GM12874 (cell line): ENCODE results near the gene ATCAY.

Experiments used
- CTCF ChIP-seq: IDR thresholded peaks from 2 replicates; pipeline ENCODE4 v1.5.1; 2011; ENCODE audit warnings: low read depth, mild to moderate bottlenecking, control low read depth, low read length, moderate library complexity; ENCODE audit not compliant: insufficient read depth

ATCAY gene

GRCh38 chr19:3836887-3837286, 43.6 kb upstream of the ATCAY start:
- TF ChIP-seq CTCF: no peak

DNA sequence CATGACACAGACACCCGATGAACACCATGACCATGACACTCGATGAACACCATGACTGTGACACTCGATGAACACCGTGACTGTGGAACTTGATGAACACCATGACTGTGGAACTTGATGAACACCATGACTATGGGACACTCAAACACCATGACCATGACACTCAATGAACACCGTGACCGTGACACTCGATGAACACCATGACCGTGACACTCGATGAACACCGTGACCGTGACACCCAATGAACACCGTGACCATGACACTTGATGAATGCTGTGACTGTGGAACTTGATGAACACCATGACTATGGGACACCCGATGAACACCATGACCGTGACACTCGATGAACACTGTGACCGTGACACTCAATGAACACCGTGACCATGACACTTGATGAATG, 43.2 kb upstream of the ATCAY start:
- no peak for TF ChIP-seq CTCF

GRCh38 chr19:3837922-3838321, 42.6 kb upstream of the ATCAY start:
- TF ChIP-seq CTCF: no peak

GRCh38 chr19:3838661-3839060, 41.8 kb upstream of the ATCAY start:
- no peak for TF ChIP-seq CTCF

DNA sequence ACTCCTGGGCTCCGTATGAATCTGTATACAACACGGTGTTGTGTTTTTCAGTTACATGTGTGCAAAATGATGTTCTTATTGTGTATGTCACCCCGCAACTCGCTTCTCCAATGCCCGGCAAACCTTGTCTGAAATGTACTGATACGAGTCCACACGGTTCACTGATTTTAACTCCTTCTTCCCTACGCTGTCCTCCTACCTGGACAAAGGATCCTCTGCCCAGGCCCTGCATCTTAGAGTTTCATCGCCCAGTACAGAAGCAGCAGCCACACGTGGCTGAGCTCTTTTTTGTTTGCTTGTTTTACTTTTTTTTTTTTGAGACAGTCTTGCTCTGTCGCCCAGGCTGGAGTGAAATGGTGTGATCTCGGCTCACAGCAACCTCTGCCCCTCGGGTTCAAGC, 40.5 kb upstream of the ATCAY start:
- TF ChIP-seq CTCF: no peak

DNA sequence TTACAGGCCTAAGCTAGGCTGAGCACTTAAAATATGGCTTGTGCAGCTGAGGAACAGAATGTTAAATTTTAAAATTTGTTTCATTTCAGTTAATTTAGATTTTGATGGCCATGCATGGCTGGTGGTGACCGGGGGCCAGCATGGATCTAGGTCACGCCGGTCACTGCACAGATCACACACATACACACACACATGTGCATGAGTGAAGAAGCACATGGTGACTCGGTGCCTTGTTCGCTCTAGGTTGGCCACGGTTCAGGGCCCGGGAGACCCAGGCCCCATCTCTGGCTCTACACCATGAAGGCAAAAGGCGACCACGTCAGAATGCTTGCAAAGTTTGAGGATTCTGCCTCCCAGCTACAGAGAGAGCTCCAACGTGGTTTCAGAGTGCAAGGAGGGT, 39.7 kb upstream of the ATCAY start:
- TF ChIP-seq CTCF: no peak

DNA sequence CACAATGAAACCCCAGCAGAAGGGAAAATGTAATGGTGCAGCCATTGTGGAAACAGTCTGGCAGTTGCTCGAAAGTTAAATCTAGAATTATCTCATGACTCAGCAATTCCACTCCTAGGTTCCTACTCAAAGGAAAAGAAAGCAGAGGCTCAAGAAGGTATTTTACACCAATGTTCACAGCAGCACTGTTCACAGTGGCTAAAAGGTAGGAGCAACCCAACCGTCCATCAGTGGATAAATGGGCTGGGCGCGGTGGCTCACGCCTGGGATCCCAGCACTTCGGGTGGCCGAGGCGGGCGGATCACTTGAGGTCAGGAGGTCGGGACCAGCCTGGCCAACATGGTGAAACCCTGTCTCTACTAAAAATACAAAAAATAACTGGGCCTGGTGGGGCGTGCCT, 37.5 kb upstream of the ATCAY start:
- TF ChIP-seq CTCF: no peak

- TF ChIP-seq CTCF: no peak
These were observed 35.9 kb upstream of the ATCAY start for GRCh38 chr19:3844596-3844995.
